DOHH2 (cell line): ENCODE results near the gene BMERB1.

Experiments used
- CTCF ChIP-seq: fragments of 200-600 bp; sonication (generic); IDR thresholded peaks from one replicate; pipeline ENCODE4 v1.5.1; 2014; ENCODE audit warnings: antibody characterized with exemption, mild to moderate bottlenecking, low read depth, low read length; ENCODE audit not compliant: poor library complexity, severe bottlenecking
- EZH2phosphoT487 ChIP-seq: fragments of 200-600 bp; sonication (generic); IDR thresholded peaks from 2 replicates; pipeline ENCODE4 v1.6.1; 2017; ENCODE audit warnings: borderline replicate concordance, mild to moderate bottlenecking, antibody characterized with exemption, low read length, moderate library complexity, mixed read lengths

- TF ChIP-seq CTCF (no peak), EZH2phosphoT487 (no peak)
Observed at GRCh38 chr16:15518381-15519351, 84.3 kb downstream of the BMERB1 start.
